Skin of body (tissue), 2 donors: ENCODE measurements around the gene PODXL2. TPM values are rescaled to one million over a fixed set of nuclear protein-coding genes. Genes with fewer than 3 reads are reported as not detected.
"Not testable (repeated sequence)": the region's sequence is repeated elsewhere in the genome, so short reads cannot be mapped to it uniquely, and the experiment has no call there.

Experiments used
- DNase-seq: peaks from one replicate; lab custom pipeline; 2025; lab: John Stamatoyannopoulos, UW
- total RNA-seq: library from RNA; depleted of rRNA; stranded (reverse); fragments of >200 nt; gene quantifications from one replicate; pipeline ENCODE4 v1.2.3, GENCODE V29; 2014

PODXL2 gene
- total RNA-seq, 1 donor from 2014 or later, result 8.4 TPM

DNA sequence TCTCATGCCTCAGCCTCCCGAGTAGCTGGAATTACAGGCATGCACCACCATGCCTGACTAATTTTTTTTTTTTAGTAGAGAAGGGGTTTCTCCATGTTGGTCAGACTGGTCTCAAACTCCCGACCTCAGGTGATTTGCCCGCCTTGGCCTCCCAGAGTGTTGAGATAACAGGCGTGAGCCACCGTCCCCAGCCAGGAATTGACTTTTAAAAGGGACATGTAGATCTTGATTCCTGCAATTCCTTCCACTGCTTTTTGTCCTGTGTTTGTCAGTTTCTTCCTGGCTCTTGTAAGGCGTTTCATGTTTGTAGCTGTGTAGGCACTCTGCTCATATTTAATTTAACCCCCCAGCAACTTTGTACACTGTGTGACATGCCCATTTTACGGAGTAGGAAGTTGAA lies 23.4 kb upstream of the PODXL2 start:
- not testable (repeated sequence) for DNase-seq

DNA sequence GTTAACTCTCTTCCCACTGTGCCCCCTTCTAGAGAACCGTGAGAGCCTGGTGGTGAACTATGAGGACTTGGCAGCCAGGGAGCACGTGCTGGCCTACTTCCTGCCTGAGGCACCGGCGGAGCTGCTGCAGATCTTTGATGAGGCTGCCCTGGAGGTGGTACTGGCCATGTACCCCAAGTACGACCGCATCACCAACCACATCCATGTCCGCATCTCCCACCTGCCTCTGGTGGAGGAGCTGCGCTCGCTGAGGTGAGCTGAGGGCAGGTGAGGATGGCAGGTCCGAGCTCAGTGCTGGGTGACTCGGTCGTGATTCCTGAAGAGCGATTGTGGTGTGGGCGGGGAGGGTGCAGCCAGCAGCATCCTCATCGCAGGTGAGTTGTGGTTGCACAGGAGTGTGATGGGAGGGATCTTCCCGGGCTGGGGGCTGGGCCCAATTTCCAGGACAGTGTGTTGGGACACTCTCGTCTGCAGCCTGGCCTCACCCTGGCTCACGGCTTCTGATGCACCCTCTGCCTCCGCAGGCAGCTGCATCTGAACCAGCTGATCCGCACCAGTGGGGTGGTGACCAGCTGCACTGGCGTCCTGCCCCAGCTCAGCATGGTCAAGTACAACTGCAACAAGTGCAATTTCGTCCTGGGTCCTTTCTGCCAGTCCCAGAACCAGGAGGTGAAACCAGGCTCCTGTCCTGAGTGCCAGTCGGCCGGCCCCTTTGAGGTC lies 22.7 kb upstream of the PODXL2 start:
- no peak for DNase-seq

GRCh38 chr3:127606981-127607595 lies 21.9 kb upstream of the PODXL2 start:
- DNase-seq, result no peak

- no peak for DNase-seq
Observed at GRCh38 chr3:127607675-127608361, 21.2 kb upstream of the PODXL2 start.

DNA sequence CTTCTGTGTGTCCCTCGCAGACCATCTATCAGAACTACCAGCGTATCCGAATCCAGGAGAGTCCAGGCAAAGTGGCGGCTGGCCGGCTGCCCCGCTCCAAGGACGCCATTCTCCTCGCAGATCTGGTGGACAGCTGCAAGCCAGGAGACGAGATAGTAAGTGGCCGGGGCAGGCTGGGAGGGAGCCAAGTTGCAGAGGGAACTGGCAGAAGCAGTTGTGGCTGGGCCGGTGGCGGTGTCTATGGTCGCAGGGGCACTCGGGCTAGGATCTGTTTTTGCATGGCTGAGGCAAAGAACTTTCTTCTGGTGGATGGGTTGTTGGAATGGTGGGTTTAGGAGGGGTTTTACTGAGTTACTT lies 20.6 kb upstream of the PODXL2 start:
- no peak for DNase-seq

DNA sequence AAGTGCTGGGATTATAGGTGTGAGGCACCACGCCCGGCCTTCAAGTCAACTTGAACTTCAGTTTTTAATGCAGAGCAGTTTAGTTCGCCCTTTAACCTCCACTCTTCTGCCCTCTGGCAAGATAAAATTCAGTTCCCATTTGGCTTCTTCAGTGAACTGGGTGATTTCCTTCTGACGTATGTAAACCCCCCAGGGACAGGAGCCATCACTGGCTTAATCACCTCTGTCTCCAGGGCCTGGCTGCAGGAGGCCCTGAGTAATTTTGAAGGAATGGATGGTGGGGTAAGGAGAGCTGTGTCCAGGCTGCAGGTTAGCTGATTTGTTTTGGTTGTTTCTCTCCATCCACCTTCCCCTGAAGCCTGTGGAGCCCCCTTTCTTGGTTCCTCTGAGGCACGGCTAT lies 18.9 kb upstream of the PODXL2 start:
- no peak for DNase-seq

GRCh38 chr3:127611251-127611650 lies 17.7 kb upstream of the PODXL2 start:
- no peak for DNase-seq

GRCh38 chr3:127612966-127613365 lies 16.0 kb upstream of the PODXL2 start:
- DNase-seq, result no peak

DNA sequence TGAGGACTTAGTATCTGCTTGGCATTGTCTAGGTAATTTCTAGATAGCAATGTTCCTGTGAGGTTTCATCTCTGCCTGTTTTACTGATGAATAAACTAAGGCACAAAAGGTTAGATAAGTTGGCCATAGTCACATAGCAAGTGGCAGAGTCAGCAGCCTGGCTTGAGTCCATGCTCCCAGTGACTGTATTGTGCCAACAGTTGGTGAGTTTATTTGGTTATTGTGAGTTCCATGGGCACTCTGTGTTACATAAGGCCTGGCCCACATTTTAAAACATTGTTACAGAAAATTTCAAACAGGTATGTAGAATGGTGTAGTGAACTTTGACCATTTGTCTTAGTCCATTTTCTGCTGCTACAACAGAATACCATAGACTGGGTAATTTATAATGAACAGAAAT lies 15.6 kb upstream of the PODXL2 start:
- no peak for DNase-seq

- no peak for DNase-seq
Observed at GRCh38 chr3:127614928-127615589, 13.9 kb upstream of the PODXL2 start.

- no peak for DNase-seq
Observed at GRCh38 chr3:127615631-127616305, 13.2 kb upstream of the PODXL2 start.

- no peak for DNase-seq
Observed at GRCh38 chr3:127616836-127617605, 12.0 kb upstream of the PODXL2 start.

DNA sequence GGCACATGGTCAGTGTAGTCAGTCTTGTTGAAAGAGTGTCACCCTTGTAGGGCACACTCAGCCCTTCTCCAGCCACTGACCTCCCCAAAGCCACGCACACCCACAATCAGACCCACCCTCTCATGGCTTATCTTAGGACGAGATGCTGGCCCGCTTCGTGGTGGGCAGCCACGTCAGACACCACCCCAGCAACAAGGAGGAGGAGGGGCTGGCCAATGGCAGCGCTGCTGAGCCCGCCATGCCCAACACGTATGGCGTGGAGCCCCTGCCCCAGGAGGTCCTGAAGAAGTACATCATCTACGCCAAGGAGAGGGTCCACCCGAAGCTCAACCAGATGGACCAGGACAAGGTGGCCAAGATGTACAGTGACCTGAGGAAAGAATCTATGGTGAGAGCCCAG lies 10.1 kb upstream of the PODXL2 start:
- no peak for DNase-seq

DNA sequence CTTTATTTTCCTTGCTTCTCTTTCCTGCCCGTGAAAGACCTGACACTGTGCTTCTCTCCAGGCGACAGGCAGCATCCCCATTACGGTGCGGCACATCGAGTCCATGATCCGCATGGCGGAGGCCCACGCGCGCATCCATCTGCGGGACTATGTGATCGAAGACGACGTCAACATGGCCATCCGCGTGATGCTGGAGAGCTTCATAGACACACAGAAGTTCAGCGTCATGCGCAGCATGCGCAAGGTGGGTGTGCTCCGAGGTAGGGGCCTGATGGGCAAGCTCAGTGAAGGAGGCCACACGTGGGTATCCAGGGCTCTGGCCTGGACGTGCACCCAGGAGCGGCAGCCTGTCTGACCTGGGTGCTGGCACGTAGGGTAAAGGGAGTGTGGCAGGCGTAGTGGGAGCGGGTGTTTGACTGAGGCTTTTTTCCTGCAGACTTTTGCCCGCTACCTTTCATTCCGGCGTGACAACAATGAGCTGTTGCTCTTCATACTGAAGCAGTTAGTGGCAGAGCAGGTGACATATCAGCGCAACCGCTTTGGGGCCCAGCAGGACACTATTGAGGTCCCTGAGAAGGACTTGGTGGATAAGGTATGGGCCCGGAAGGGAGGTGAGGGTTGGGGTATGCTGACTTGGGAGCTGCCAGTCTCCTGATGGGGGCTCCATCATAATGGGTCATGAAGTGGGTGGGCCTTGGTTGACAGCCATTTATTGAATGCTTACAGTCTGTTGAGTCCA lies 8.2 kb upstream of the PODXL2 start:
- DNase-seq, result no peak

GRCh38 chr3:127622031-127622430 lies 7.0 kb upstream of the PODXL2 start:
- no peak for DNase-seq

DNA sequence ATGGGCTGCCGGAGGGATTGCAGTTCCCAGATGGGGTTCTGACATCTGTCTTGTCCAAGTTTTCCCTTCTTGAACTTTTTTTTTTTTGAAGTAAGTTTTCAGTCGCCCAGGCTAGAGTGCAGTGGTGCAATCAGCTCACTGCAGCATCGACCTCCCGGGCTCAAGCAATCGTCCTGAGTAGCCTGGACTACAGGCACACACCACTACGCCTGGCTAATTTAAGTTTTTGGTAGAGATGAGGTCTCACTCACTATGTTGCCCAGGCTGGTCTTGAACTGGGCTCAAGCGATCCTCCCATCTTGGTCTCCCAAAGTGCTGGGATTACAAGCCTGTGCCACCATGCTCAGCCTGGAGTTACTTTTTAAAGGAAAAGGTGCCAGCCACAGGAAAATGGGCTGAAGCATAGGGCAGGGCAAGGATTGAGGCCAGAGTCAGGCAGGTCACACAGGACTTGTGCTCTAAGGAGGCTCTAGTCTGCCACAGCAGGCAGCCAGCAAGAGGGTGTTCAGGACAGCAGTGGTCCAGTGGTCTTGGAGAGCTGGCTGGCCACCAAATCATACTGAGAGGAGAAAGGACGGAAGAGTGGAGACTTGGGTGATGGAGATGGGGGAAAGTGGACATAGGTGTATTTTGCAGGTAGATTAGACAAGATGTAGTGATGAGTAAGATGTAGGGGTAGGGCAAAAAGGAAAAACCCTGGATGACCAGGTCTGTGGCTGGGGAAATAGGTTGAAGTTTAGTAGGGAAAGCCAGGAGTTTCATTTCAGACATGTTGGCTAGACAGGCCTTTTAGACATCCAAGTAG lies 6.0 kb upstream of the PODXL2 start:
- no peak for DNase-seq

- DNase-seq, result no peak
Observed at GRCh38 chr3:127624063-127624462, 4.9 kb upstream of the PODXL2 start.

DNA sequence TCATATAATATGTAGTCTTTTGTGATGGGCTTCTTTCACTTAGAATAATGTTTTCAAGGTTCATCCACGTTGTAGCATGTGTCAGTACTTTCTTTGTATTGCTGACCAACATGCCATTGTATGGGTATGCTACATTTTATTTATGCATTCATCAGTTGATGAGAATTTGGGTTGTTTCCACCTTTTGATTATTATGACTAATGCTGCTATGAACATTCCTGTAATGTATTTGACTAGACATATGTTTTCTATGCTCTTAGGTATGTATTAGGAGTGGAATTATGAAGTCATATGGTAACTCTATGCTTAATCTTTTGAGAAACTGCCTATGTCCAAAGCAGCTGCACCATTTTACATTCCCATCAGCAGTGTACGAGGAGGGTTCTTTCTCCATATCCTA lies 3.2 kb upstream of the PODXL2 start:
- DNase-seq, result no peak

- no peak for DNase-seq
Observed at GRCh38 chr3:127628426-127628787, 578 bp upstream of the PODXL2 start.
